ENCODE measurements around the gene ZNF467. TPM values are rescaled to one million over a fixed set of nuclear protein-coding genes. Genes with fewer than 3 reads are reported as not detected.

ZNF467 gene
- total RNA-seq, 1 donor from 2014 or later = 1.4 TPM

DNA sequence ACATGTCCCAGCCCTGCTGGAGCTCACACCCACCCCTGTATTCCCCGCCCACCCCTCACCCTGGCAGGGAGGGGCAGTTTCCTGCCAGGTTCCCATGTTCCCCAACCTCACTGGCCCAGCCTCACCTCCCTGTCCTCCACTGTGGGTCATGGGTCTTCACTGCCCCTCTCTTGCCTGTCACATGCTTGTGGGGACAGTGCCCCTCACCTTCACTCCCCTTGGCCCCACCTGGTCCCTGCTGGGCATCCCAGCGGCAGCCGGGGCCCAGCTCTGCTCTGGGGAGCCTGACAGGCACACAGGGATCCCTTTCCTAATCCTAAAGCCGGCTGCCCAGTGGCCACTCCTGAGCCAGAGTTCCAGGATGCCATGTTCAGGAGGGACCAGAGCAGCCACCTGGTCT is 43.4 kb upstream of the ZNF467 start:
- Mint-ChIP-seq H3K27me3 (ENCODE audit: unreplicated experiment) (peaks cover 4% of the 10 kb centered on the region), H3K4me3 (ENCODE audit: unreplicated experiment) (no peak overlapping the region), H3K27ac (ENCODE audit: unreplicated experiment) (no peak overlapping the region), H3K9me3 (ENCODE audit: unreplicated experiment) (peaks cover 2% of the 10 kb centered on the region), H3K4me1 (ENCODE audit: low read depth, unreplicated experiment) (no peaks in the 10 kb centered on the region), H3K36me3 (ENCODE audit: unreplicated experiment) (no peaks in the 10 kb centered on the region)
- TF ChIP-seq, protein P1, sequence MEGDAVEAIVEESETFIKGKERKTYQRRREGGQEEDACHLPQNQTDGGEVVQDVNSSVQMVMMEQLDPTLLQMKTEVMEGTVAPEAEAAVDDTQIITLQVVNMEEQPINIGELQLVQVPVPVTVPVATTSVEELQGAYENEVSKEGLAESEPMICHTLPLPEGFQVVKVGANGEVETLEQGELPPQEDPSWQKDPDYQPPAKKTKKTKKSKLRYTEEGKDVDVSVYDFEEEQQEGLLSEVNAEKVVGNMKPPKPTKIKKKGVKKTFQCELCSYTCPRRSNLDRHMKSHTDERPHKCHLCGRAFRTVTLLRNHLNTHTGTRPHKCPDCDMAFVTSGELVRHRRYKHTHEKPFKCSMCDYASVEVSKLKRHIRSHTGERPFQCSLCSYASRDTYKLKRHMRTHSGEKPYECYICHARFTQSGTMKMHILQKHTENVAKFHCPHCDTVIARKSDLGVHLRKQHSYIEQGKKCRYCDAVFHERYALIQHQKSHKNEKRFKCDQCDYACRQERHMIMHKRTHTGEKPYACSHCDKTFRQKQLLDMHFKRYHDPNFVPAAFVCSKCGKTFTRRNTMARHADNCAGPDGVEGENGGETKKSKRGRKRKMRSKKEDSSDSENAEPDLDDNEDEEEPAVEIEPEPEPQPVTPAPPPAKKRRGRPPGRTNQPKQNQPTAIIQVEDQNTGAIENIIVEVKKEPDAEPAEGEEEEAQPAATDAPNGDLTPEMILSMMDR (IDR thresholded peaks at IDR 0.05; ENCODE audit: partially characterized antibody, unreplicated experiment) = no peak
- no peak for DNase-seq

DNA sequence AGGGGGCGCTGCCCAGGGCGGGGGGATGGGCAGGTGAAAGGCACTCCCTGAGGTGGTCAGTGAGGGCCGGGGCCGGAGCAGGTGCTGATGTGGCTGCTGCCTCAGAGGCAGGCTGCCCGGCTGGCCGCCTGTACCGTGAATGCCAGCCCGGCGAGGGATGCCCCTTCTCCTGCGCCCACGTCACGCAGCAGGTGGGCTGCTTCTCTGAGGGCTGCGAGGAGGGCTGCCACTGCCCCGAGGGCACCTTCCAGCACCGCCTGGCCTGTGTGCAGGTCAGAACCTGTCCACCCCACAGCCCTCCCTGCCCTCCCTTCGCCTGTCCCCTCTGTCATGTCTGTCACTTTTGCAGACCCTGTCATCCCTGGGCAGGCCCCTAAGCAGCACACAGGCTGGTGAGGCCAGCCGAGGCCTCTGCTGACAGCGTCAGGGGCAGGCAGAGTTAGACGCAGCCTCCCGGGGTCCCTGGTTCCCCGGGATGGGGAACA is 42.9 kb upstream of the ZNF467 start:
- H3K27me3 Mint-ChIP-seq (ENCODE audit: unreplicated experiment) = peaks cover 4% of the 10 kb centered on the region
- no peak overlapping the region for H3K27ac Mint-ChIP-seq (ENCODE audit: unreplicated experiment)
- H3K36me3 Mint-ChIP-seq (ENCODE audit: unreplicated experiment) = no peaks in the 10 kb centered on the region
- H3K4me3 Mint-ChIP-seq (ENCODE audit: unreplicated experiment) = no peak overlapping the region
- TF ChIP-seq, protein P1 (IDR thresholded peaks at IDR 0.05; ENCODE audit: partially characterized antibody, unreplicated experiment) = no peak
- no peaks in the 10 kb centered on the region for H3K4me1 Mint-ChIP-seq (ENCODE audit: low read depth, unreplicated experiment)
- no peak for DNase-seq
- peaks cover 2% of the 10 kb centered on the region for H3K9me3 Mint-ChIP-seq (ENCODE audit: unreplicated experiment)

DNA sequence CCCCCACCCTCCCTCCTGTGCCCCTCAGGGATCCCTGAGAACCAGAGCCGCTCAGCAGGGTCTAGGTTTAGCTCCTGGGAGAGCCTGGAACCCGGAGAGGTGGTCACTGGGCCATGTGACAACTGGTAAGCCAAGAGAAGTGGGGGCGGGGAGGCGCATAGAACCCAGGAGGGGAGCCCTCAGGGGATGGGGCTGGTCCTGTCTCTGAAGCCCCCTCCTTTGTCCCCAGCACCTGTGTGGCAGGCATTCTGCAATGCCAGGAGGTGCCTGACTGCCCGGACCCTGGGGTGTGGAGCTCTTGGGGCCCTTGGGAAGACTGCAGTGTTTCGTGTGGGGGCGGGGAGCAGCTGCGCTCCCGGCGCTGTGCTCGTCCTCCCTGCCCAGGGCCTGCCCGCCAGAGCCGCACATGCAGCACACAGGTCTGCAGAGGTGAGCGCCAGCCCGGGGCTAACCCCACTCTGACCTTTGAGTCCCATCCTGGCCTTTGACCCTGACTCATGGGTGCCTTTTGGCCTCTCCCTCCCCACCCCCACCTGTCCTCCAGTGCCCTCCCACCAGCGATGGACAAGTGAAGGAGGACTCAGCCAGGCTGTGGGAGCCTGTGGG is 42.4 kb upstream of the ZNF467 start:
- H3K27me3 Mint-ChIP-seq (ENCODE audit: unreplicated experiment) = peaks cover 4% of the 10 kb centered on the region
- peaks cover 2% of the 10 kb centered on the region for H3K9me3 Mint-ChIP-seq (ENCODE audit: unreplicated experiment)
- DNase-seq = no peak
- no peaks in the 10 kb centered on the region for H3K4me1 Mint-ChIP-seq (ENCODE audit: low read depth, unreplicated experiment)
- no peak overlapping the region for H3K4me3 Mint-ChIP-seq (ENCODE audit: unreplicated experiment)
- H3K27ac Mint-ChIP-seq (ENCODE audit: unreplicated experiment) = no peak overlapping the region
- no peaks in the 10 kb centered on the region for H3K36me3 Mint-ChIP-seq (ENCODE audit: unreplicated experiment)
- TF ChIP-seq, protein P1 (IDR thresholded peaks at IDR 0.05; ENCODE audit: partially characterized antibody, unreplicated experiment) = no peak

DNA sequence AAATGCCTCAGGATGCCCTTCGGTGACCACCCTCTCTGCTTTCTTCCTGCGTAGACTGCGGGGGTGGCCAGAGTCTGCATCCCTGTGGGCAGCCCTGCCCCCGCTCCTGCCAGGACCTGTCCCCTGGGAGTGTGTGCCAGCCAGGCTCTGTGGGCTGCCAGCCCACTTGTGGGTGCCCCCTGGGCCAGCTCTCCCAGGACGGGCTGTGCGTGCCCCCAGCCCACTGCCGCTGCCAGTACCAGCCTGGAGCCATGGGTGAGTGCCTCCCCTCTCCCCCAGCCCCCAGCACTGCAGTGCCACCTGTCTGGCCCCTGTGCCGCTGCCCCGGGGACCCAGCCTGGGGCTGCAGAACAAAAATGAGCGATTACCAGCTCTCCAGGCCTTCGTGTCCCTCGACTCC is 41.7 kb upstream of the ZNF467 start:
- Mint-ChIP-seq H3K27me3 (ENCODE audit: unreplicated experiment) (peaks cover 8% of the 10 kb centered on the region), H3K4me3 (ENCODE audit: unreplicated experiment) (no peak overlapping the region), H3K9me3 (ENCODE audit: unreplicated experiment) (peaks cover 6% of the 10 kb centered on the region), H3K27ac (ENCODE audit: unreplicated experiment) (no peak overlapping the region), H3K4me1 (ENCODE audit: low read depth, unreplicated experiment) (no peaks in the 10 kb centered on the region), H3K36me3 (ENCODE audit: unreplicated experiment) (no peaks in the 10 kb centered on the region)
- no peak for DNase-seq
- TF ChIP-seq, protein P1 (IDR thresholded peaks at IDR 0.05; ENCODE audit: partially characterized antibody, unreplicated experiment) = no peak

DNA sequence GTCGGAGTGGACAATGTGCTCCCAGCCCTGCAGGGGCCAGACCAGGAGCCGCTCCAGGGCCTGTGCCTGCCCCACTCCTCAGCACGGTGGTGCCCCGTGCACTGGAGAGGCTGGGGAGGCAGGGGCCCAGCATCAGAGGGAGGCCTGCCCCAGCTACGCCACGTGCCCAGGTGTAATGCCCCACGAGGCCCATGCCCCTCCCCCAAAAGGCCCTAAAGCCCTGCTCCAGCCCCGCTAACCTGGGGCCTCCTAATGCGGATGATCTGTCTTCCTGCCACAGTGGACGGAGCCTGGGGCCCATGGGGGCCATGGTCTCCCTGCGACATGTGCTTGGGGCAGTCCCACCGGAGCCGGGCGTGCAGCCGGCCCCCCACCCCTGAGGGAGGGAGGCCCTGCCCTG is 41.1 kb upstream of the ZNF467 start:
- Mint-ChIP-seq H3K9me3 (ENCODE audit: unreplicated experiment) (peaks cover 6% of the 10 kb centered on the region), H3K4me1 (ENCODE audit: low read depth, unreplicated experiment) (no peaks in the 10 kb centered on the region), H3K27me3 (ENCODE audit: unreplicated experiment) (peaks cover 8% of the 10 kb centered on the region), H3K4me3 (ENCODE audit: unreplicated experiment) (no peak overlapping the region), H3K27ac (ENCODE audit: unreplicated experiment) (no peak overlapping the region), H3K36me3 (ENCODE audit: unreplicated experiment) (no peaks in the 10 kb centered on the region)
- TF ChIP-seq, protein P1 (IDR thresholded peaks at IDR 0.05; ENCODE audit: partially characterized antibody, unreplicated experiment) = no peak
- no peak for DNase-seq
